ENCODE data around the gene SLC38A10. TPM values are rescaled to one million over a fixed set of nuclear protein-coding genes. Genes with fewer than 3 reads are reported as not detected.

The SLC38A10 gene
- polyA plus RNA-seq, 1 donor (not counting 4 experiments of a cell fraction or from before 2014, with no cell fraction given): 16.8 TPM

- no peaks in the 10 kb centered on the region for H3K79me2 ChIP-seq (ENCODE audit: control insufficient read depth, insufficient read depth, low read length)
- H3K9ac ChIP-seq (ENCODE audit: control insufficient read depth, extremely low read depth, insufficient read depth, low read length): no peak overlapping the region
- no peak overlapping the region for H2AFZ ChIP-seq (ENCODE audit: control insufficient read depth, low read length)
- dilution Hi-C loops (cut with MboI; ENCODE audit: extremely low pct_ligation_motif_present, low sequenced_read_pairs): no loop called here
- H3K27ac ChIP-seq (ENCODE audit: control insufficient read depth, insufficient read depth, low read length): no peak overlapping the region
- H3K27me3 ChIP-seq (ENCODE audit: control insufficient read depth, extremely low read depth, insufficient read depth, low read length): no peaks in the 10 kb centered on the region
- no peaks in the 10 kb centered on the region for H3K9me1 ChIP-seq (ENCODE audit: control insufficient read depth, extremely low read depth, insufficient read depth, low read length)
- FAIRE-seq (no peak), DNase-seq (ENCODE audit: low read depth, low spot score) (no peak)
- H3K4me2 ChIP-seq (ENCODE audit: control insufficient read depth, extremely low read depth, insufficient read depth, low read depth, low read length): no peak overlapping the region
- TF ChIP-seq CTCF (optimal IDR thresholded peaks at IDR 0.05 in 1 of 3, IDR thresholded peaks at IDR 0.05 in 1 of 3, conservative IDR thresholded peaks at IDR 0.05 in 1 of 3; ENCODE audit: extremely low read depth in 1 of 3, insufficient read depth in 2 of 3, low read length in 3 of 3): no peak
- TF ChIP-seq EZH2 (IDR thresholded peaks at IDR 0.05; ENCODE audit: low read length): no peak
- H3K36me3 ChIP-seq (ENCODE audit: control insufficient read depth in 2 of 2, extremely low read depth in 1 of 2, insufficient read depth in 2 of 2, low read length in 2 of 2): no peaks in the 10 kb centered on the region
- H3K4me1 ChIP-seq (ENCODE audit: control insufficient read depth, extremely low read depth, insufficient read depth, low read length): no peaks in the 10 kb centered on the region
- no peak overlapping the region for H3K4me3 ChIP-seq (ENCODE audit: control insufficient read depth in 2 of 3, extremely low read depth in 1 of 3, insufficient read depth in 2 of 3, low read depth in 1 of 3, low read length in 3 of 3)
- H4K20me1 ChIP-seq (ENCODE audit: control insufficient read depth, extremely low read depth, insufficient read depth, low read length): no peaks in the 10 kb centered on the region
- no peaks in the 10 kb centered on the region for H3K9me3 ChIP-seq (ENCODE audit: control insufficient read depth, low read depth, low read length)
These were observed 94.9 kb downstream of the SLC38A10 start for GRCh38 chr17:81200201-81200600.

GRCh38 chr17:81199482-81199830 is 95.7 kb downstream of the SLC38A10 start:
- no peak overlapping the region for H3K9ac ChIP-seq (ENCODE audit: control insufficient read depth, extremely low read depth, insufficient read depth, low read length)
- dilution Hi-C loops (cut with MboI; ENCODE audit: extremely low pct_ligation_motif_present, low sequenced_read_pairs): no loop called here
- no peak for FAIRE-seq

More at GRCh38 chr17:81199482-81199830, 95.7 kb downstream of the SLC38A10 start:
- Histone ChIP-seq H3K27ac (ENCODE audit: control insufficient read depth, insufficient read depth, low read length) (no peak overlapping the region), H3K9me1 (ENCODE audit: control insufficient read depth, extremely low read depth, insufficient read depth, low read length) (no peaks in the 10 kb centered on the region), H3K4me1 (ENCODE audit: control insufficient read depth, extremely low read depth, insufficient read depth, low read length) (no peaks in the 10 kb centered on the region), H3K27me3 (ENCODE audit: control insufficient read depth, extremely low read depth, insufficient read depth, low read length) (no peaks in the 10 kb centered on the region), H3K36me3 (ENCODE audit: control insufficient read depth in 2 of 2, extremely low read depth in 1 of 2, insufficient read depth in 2 of 2, low read length in 2 of 2) (no peaks in the 10 kb centered on the region), H3K4me2 (ENCODE audit: control insufficient read depth, extremely low read depth, insufficient read depth, low read depth, low read length) (no peak overlapping the region), H3K79me2 (ENCODE audit: control insufficient read depth, insufficient read depth, low read length) (no peaks in the 10 kb centered on the region), H3K4me3 (ENCODE audit: control insufficient read depth in 2 of 3, extremely low read depth in 1 of 3, insufficient read depth in 2 of 3, low read depth in 1 of 3, low read length in 3 of 3) (no peak overlapping the region), H4K20me1 (ENCODE audit: control insufficient read depth, extremely low read depth, insufficient read depth, low read length) (no peaks in the 10 kb centered on the region), H3K9me3 (ENCODE audit: control insufficient read depth, low read depth, low read length) (no peaks in the 10 kb centered on the region), H2AFZ (ENCODE audit: control insufficient read depth, low read length) (no peak overlapping the region)
- no peak for DNase-seq (ENCODE audit: low read depth, low spot score)
- TF ChIP-seq CTCF (optimal IDR thresholded peaks at IDR 0.05 in 1 of 3, IDR thresholded peaks at IDR 0.05 in 1 of 3, conservative IDR thresholded peaks at IDR 0.05 in 1 of 3; ENCODE audit: extremely low read depth in 1 of 3, insufficient read depth in 2 of 3, low read length in 3 of 3) (no peak), EZH2 (IDR thresholded peaks at IDR 0.05; ENCODE audit: low read length) (no peak)
